HepG2 (cell line): ENCODE measurements around the gene DPM2. TPM values are rescaled to one million over a fixed set of nuclear protein-coding genes. Genes with fewer than 3 reads are reported as not detected.

ENCODE experiments used
- ASH2L ChIP-seq: fragments of 300-600, 200-600 bp; sonication (generic); IDR thresholded peaks from 2 replicates; pipeline ENCODE4 v1.7.0; 2017; ENCODE audit warnings: low read depth, mild to moderate bottlenecking, moderate library complexity, mixed read lengths, low read length; ENCODE audit not compliant: insufficient read length
- ATF7-NPFF ChIP-seq: sonication (generic); formaldehyde crosslinking; IDR thresholded peaks from 2 replicates; pipeline ENCODE4 v1.8.1; 2023; ENCODE audit warnings: mild to moderate bottlenecking, low read depth, missing genetic modification reagents, moderate library complexity
- CEBPG ChIP-seq: IDR thresholded peaks from 2 replicates; pipeline ENCODE4 v1.6.1; 2016
- ISX ChIP-seq: sonication (generic); formaldehyde crosslinking; conservative IDR thresholded peaks from 2 replicates; pipeline ENCODE4 v1.5.0; 2020; ENCODE audit warnings: missing genetic modification reagents
- MAF1 ChIP-seq: sonication (generic); formaldehyde crosslinking; IDR thresholded peaks from 2 replicates; pipeline ENCODE4 v1.5.0; 2020; ENCODE audit warnings: missing genetic modification reagents, borderline replicate concordance
- MED13 ChIP-seq: sonication (generic); formaldehyde crosslinking; IDR thresholded peaks from 2 replicates; pipeline ENCODE4 v1.5.0; 2020; ENCODE audit warnings: missing genetic modification reagents
- PLRG1 ChIP-seq: fragments of 450-650 bp; conservative IDR thresholded peaks from 2 replicates; pipeline ENCODE4 v1.6.1; 2016
- RFX5 ChIP-seq: IDR thresholded peaks from 2 replicates; pipeline ENCODE4 v1.6.1; 2011; ENCODE audit warnings: low read depth, low read length, improper control_type of control experiment
- U2AF1 ChIP-seq: fragments of 200-400 bp; formaldehyde crosslinking; optimal IDR thresholded peaks from 2 replicates; pipeline ENCODE3; 2017; ENCODE audit warnings: mild to moderate bottlenecking, low read depth, low read length
- ZNF10 ChIP-seq: sonication (generic); formaldehyde crosslinking; IDR thresholded peaks from 2 replicates; pipeline ENCODE4 v1.4.0; 2020; ENCODE audit warnings: mild to moderate bottlenecking, low read depth, missing genetic modification reagents, borderline replicate concordance
- ZNF432 ChIP-seq: sonication (generic); formaldehyde crosslinking; IDR thresholded peaks from 2 replicates; pipeline ENCODE4 v1.5.0; 2020; ENCODE audit warnings: missing genetic modification reagents, mild to moderate bottlenecking, borderline replicate concordance
- ZNF503 ChIP-seq: sonication (generic); formaldehyde crosslinking; IDR thresholded peaks from 2 replicates; pipeline ENCODE4 v1.4.0; 2020; ENCODE audit warnings: missing genetic modification reagents
- ZNF530 ChIP-seq: sonication (generic); formaldehyde crosslinking; IDR thresholded peaks from 2 replicates; pipeline ENCODE4 v1.5.0; 2020; ENCODE audit warnings: low read depth, mild to moderate bottlenecking, missing genetic modification reagents
- ZNF552 ChIP-seq: sonication (generic); formaldehyde crosslinking; IDR thresholded peaks from 2 replicates; pipeline ENCODE4 v1.9.0; 2022; ENCODE audit warnings: missing genetic modification reagents, mild to moderate bottlenecking, borderline replicate concordance
- ZSCAN21 ChIP-seq: sonication (generic); formaldehyde crosslinking; IDR thresholded peaks from 2 replicates; pipeline ENCODE4 v1.8.0; 2022; ENCODE audit warnings: mild to moderate bottlenecking, missing genetic modification reagents, moderate library complexity, borderline replicate concordance
- polyA plus RNA-seq, 8 experiments: library from polyadenylated mRNA; depleted of rRNA in 3 of 8; stranded (reverse) in 7 of 8; unstranded in 1 of 8; fragments of >200 nt; fragmentation: Illumina TruSeq in 4 of 8; extraction: Trizol in 4 of 8; gene quantifications; 2 replicates each; pipeline versions ENCODE4 v1.2.1 to v1.2.3, GENCODE V29; 2011 to 2016; ENCODE audit warnings: low read depth in 4 of 8, missing spikeins in 1 of 8, mixed read lengths in 1 of 8; ENCODE audit not compliant: insufficient read depth in 1 of 8
- total RNA-seq, 5 experiments: library from RNA; depleted of rRNA; stranded (reverse); fragments of >200 nt; fragmentation: Illumina TruSeq; extraction: Trizol; gene quantifications; 2 replicates each; pipeline ENCODE4 v1.2.3, GENCODE V29; 2016; ENCODE audit warnings: low read depth in 1 of 5
- TF ChIP-seq, protein P1 (sequence below): sonication (generic); formaldehyde crosslinking; IDR thresholded peaks from 2 replicates; pipeline ENCODE4 v1.5.1; 2020; ENCODE audit warnings: missing genetic modification reagents, mild to moderate bottlenecking, borderline replicate concordance
- TF ChIP-seq, protein P2 (sequence below): fragments of 450-650 bp; IDR thresholded peaks from 2 replicates; pipeline ENCODE4 v1.6.1; 2017; ENCODE audit warnings: mild to moderate bottlenecking
- TF ChIP-seq, protein P3 (sequence below), 2 experiments: fragments of 450-650 bp in 1 of 2; sonication (generic) in 1 of 2; formaldehyde crosslinking; IDR thresholded peaks; 2 replicates each; pipeline versions ENCODE4 v1.5.0 to v1.8.0; 2020 to 2022; ENCODE audit warnings: mild to moderate bottlenecking in 1 of 2, missing genetic modification reagents in 1 of 2

The DPM2 gene
- total and polyA plus RNA-seq, 2 of the 13 experiments (the other 11 are each of a cell fraction or from before 2014, with no cell fraction given) = 24.8 to 35.3 TPM

DNA sequence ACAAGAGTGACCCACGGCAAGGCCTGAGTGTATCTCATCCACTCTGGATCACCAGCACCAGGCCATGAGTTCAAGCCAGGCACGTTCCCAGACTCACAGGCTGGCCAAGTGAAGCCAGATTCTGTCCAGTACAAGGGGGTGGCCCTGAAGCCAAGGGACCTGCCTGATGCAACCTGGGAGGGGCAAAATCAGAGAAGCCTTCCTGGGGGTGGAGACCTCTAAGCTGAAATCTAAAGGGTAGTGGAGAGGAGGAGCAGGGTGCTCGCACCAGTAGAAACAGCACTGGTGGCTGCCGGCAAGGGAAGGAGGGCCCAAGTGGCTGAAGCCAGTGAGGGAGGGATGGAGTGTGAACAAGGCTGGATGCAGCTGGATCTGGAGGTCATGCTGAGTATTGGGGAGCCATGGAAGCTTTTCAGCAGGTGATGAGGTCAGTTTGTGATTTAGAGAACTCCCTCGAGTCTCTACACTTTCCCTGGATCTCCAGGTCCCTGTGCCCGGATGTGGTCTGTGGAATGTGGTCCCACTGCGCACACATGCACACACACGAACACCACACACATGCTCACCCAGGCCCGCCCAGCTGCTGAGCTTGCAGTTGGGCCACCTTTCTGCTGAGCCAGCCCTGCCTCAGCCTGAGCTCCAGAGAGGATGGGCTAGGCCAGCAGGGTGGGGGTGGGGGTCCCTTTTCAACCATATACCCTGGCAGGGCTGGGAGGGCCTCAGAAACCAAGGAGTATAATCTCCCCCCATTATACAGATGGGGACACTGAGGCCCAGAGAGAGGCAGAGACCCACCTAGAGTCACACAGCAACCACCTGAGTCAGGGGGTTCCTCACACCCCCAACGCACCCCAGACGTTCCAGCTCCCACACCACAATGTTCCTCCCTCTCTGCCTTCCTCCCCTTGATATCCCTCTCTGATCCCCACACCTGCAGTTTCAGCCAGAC, 8.7 kb downstream of the DPM2 start (continued):
- TF ChIP-seq, protein P1, sequence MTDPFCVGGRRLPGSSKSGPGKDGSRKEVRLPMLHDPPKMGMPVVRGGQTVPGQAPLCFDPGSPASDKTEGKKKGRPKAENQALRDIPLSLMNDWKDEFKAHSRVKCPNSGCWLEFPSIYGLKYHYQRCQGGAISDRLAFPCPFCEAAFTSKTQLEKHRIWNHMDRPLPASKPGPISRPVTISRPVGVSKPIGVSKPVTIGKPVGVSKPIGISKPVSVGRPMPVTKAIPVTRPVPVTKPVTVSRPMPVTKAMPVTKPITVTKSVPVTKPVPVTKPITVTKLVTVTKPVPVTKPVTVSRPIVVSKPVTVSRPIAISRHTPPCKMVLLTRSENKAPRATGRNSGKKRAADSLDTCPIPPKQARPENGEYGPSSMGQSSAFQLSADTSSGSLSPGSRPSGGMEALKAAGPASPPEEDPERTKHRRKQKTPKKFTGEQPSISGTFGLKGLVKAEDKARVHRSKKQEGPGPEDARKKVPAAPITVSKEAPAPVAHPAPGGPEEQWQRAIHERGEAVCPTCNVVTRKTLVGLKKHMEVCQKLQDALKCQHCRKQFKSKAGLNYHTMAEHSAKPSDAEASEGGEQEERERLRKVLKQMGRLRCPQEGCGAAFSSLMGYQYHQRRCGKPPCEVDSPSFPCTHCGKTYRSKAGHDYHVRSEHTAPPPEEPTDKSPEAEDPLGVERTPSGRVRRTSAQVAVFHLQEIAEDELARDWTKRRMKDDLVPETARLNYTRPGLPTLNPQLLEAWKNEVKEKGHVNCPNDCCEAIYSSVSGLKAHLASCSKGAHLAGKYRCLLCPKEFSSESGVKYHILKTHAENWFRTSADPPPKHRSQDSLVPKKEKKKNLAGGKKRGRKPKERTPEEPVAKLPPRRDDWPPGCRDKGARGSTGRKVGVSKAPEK = no peak
- TF ChIP-seq ATF7-NPFF (CRISPR knock-in tag) (no peak), ZNF530 (CRISPR knock-in tag) (no peak), RFX5 (no peak), MED13 (CRISPR knock-in tag) (no peak), ASH2L (no peak), MAF1 (CRISPR knock-in tag) (no peak), ISX (CRISPR knock-in tag) (no peak), CEBPG (CRISPR knock-in tag) (peak; percentile 9; the same call in 1 of the 2 replicates), ZNF503 (CRISPR knock-in tag) (no peak), ZNF10 (no peak), U2AF1 (no peak), PLRG1 (no peak), ZNF432 (CRISPR knock-in tag) (no peak), ZSCAN21 (CRISPR knock-in tag) (no peak), ZNF552 (CRISPR knock-in tag) (no peak)
- TF ChIP-seq, protein P2, sequence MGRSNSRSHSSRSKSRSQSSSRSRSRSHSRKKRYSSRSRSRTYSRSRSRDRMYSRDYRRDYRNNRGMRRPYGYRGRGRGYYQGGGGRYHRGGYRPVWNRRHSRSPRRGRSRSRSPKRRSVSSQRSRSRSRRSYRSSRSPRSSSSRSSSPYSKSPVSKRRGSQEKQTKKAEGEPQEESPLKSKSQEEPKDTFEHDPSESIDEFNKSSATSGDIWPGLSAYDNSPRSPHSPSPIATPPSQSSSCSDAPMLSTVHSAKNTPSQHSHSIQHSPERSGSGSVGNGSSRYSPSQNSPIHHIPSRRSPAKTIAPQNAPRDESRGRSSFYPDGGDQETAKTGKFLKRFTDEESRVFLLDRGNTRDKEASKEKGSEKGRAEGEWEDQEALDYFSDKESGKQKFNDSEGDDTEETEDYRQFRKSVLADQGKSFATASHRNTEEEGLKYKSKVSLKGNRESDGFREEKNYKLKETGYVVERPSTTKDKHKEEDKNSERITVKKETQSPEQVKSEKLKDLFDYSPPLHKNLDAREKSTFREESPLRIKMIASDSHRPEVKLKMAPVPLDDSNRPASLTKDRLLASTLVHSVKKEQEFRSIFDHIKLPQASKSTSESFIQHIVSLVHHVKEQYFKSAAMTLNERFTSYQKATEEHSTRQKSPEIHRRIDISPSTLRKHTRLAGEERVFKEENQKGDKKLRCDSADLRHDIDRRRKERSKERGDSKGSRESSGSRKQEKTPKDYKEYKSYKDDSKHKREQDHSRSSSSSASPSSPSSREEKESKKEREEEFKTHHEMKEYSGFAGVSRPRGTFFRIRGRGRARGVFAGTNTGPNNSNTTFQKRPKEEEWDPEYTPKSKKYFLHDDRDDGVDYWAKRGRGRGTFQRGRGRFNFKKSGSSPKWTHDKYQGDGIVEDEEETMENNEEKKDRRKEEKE = no peak
- TF ChIP-seq, protein P3, sequence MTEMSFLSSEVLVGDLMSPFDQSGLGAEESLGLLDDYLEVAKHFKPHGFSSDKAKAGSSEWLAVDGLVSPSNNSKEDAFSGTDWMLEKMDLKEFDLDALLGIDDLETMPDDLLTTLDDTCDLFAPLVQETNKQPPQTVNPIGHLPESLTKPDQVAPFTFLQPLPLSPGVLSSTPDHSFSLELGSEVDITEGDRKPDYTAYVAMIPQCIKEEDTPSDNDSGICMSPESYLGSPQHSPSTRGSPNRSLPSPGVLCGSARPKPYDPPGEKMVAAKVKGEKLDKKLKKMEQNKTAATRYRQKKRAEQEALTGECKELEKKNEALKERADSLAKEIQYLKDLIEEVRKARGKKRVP (CRISPR knock-in tag; IDR thresholded peaks at IDR 0.05) = peak in 1 of 2 experiments; percentile 54; a peak in 1 of 4 replicates
